Stimulated activated CD8-positive, alpha-beta memory T cell treated with anti-CD3 and anti-CD28 coated beads, Interleukin-12 subunit alpha, Interleukin-12 subunit beta, amount 100 ng/mL, for 24 hours (primary cell): ENCODE data around the gene GAB1.

Experiments
- DNase-seq: peaks from one replicate; pipeline ENCODE4 v3.0.0-alpha.2; 2020; ENCODE audit errors: extremely low read depth

GAB1 gene

GRCh38 chr4:143336781-143337599, at the start of gene GAB1:
GAB1 (plus strand) TSS chr4:143336876; CDS start chr4:143337189, 313 bp downstream.
- no peak for DNase-seq

- no peak for DNase-seq
These were observed 49.1 kb upstream of the GAB1 start for GRCh38 chr4:143287572-143287923.

DNA sequence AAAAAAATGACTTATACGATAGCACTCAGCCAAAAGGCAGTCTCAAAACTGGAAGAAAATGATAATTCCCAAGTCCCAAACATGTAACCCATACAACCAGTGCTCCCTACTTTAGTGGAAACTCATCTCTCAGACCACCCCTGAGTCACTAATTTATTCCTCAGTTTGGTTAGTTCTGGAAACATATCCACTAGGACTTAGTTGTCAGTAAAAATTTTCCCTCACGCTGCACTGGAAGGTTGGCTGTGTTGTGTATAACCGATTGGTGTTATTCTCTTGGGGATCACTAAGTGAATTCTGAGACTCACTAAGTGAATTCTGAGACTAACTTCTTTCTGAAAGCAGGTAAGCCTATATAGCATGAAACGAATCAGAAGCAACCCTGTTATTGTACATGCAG, 48.5 kb upstream of the GAB1 start:
- no peak for DNase-seq

GRCh38 chr4:143289370-143289769, 47.3 kb upstream of the GAB1 start:
- DNase-seq, result no peak

GRCh38 chr4:143291314-143291713, 45.4 kb upstream of the GAB1 start:
- DNase-seq, result no peak

- no peak for DNase-seq
These were observed 43.8 kb upstream of the GAB1 start for GRCh38 chr4:143292858-143293257.

DNA sequence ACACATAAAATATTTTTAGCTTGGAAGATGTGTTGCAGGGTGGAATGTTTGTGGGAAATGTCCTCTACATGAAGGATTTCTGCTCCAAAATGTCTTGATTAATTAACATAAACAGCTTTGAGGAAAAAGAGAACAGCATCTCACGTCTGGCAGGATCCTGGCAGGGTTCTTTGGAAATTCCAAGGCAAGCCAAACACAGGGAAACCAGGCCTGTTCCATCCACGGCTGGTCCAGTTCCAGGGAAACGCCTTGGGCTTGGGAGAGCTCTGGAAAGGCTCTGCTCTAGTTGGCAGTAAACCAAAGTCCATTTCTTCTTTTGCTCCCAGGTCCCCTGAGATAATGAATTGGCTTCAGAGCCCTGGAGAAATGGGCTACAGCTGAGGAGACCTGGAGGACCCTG, 42.4 kb upstream of the GAB1 start:
- DNase-seq, result no peak

DNA sequence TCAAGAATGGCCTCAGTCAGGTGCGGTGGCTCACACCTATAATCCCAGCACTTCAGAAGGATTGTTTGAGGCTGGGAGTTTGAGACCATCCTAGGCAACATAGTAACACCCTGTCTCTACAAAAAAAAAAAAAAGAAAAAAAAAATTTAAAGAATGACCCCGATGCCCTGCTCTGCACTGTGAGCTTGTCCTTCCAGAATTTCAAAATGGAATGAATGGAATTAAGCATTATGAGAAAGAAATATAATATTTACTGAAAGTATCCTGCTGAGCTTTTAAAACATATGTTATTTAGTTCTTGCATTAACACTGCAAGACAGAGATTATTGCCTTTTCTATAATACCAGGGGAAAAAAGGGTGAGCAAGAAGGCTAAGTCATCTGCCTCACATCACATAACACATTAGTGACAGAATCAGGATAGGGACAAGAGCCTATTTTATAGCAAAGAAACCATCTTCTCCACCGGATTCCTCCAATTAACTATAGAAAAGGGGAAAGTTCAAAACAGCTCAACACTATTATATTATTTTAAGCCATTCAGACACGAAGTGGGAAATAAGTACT, 41.9 kb upstream of the GAB1 start:
- no peak for DNase-seq

DNA sequence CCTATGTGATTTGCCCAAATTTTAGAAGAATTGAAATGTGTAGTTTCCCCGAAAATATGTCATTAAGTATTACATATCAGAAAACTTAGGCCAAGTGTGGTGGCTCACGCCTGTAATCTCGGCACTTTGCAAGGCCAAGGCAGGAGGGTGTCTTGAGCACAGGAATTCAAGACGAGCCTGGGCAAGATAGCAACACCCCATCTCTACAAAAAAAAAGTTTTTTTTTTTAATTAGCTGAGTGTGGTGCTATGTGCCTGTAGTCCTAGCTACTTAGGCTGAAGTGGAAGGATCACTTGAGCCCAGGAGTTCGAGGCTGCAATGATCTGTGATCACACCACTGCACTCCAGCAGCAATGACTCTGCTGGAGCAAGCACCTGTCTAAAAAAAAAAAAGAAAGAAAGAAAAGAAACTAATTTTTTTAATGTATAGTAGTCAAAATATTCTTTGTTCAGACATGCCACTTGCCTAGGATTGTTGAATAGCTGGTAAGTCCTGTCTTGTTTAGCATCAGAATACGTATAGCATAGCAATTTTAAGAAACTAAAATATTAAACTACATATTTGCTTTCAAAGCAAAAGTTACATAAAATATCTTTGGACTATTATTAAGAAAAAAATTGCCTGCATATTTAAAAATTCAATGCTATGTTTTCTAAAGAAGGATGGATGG, 40.1 kb upstream of the GAB1 start:
- no peak for DNase-seq

DNA sequence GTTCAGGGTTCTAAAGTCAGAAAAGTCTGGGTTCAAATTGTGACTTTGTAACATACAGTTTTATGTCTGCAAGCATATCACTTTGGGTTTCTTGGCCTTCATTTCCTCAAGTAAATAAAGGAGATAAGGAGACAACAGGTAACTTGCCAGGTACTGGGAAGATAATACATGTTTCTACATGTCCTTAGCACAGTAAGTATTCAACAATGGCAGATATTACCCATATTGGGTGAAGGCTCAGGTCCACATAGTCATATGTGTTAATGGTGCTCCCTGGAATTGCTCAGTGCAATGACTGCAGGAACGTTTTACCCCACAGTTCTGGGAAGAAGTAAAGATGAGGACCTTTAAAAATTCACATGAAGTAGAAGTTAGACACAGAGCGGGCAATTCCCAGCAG, 35.8 kb upstream of the GAB1 start:
- no peak for DNase-seq

GRCh38 chr4:143302536-143302935, 34.1 kb upstream of the GAB1 start:
- DNase-seq, result no peak

- DNase-seq, result no peak
These were observed 29.9 kb upstream of the GAB1 start for GRCh38 chr4:143306788-143307187.

DNA sequence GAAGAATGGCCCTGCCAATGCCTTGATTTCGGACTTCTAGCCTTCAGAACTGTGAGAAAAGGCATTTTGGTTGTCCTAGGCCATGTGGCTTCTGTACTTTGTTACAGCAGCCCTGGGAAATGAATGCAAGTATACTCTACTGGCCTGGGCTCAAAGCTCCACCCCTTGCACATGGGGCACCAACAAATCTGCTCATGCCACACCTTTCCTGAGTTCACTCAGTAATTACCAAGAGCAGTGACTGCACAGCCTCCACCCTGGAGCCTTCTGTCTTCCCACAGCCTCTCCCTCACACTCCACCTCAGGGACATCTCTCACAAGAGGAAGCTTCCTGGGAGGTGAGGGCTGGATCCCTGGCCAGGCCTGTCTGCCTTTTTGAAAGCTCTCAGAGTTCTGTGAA, 29.1 kb upstream of the GAB1 start:
- no peak for DNase-seq

DNA sequence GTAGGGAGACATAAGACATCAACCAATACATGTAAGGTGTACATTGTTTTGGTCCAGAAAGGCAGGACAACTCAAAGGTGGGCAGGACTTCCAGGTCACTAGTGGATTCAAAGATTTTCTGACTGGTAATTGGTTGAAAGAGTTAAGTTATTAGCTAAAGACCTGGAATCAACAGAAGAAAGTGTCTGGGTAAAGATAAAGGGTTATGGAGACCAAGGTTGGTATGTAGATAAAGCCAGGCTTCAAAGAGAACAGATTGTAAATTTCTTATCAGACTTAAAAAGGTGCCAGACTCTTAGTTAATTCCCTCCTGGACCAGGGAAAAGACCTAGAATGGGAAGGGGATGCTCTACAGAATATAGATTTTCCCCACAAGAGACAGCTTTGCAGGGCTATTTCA, 28.3 kb upstream of the GAB1 start:
- no peak for DNase-seq

DNA sequence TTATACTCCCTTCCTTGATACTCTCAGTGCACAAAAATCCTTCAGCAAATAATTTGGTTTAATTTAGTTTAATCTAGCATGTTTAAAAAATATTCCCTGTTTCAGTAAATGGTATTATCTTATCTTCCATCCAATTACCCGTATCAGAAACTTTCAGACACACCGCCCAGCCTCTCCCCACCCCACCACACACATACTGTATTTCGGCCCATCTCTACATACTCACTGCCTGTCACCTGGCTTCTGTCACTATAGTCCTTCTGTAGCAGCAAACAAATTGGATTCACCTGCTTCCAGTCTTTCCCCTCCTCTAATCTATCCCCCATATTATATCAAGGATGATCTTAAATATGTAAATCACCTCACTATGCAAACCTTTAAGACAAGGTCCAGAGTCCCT, 24.8 kb upstream of the GAB1 start:
- no peak for DNase-seq

DNA sequence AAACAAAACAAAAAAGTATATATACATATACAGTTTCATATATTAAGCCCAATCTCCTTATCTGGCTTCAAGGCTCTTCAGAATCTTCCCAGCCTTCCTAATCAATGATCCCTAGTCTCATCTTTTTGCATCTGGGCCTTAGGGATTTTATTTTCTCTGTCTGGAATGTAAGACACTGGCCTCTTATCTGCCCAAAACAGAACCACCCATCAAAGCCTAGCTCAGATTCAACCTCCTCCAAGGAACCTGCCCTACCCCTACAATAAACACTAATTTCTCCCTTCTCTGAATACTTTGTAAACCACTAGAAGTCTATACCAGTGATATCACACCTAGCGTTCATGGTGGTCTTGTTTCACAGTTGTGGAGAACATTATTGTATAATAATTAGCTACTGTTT, 23.2 kb upstream of the GAB1 start:
- DNase-seq, result no peak

- no peak for DNase-seq
These were observed 22.7 kb upstream of the GAB1 start for GRCh38 chr4:143313996-143314395.

GRCh38 chr4:143320113-143320512, 16.6 kb upstream of the GAB1 start:
- DNase-seq, result no peak

- DNase-seq, result no peak
These were observed 9.9 kb upstream of the GAB1 start for GRCh38 chr4:143326735-143327134.

DNA sequence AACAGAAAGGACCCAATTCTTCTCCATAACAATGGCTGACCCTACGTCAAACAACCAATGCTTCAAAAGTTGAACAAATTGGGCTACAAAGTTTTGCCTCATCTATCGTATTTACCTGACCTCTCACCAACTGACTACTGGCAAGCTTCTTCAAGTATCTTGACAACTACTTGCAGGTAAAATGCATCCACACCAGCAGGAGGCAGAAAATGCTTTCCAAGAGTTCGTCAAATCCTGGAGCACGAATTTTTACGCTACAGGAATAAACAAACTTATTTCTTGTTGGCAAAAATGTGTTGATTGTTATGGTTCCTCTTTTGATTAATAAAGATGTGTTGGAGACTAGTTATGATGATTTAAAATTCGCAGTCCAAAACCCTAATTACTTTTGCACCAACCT, 6.7 kb upstream of the GAB1 start:
- DNase-seq, result no peak

- no peak for DNase-seq
These were observed 496 bp upstream of the GAB1 start for GRCh38 chr4:143335979-143336780.

- no peak for DNase-seq
These were observed 1.1 kb downstream of the GAB1 start for GRCh38 chr4:143337600-143338287.
